Suprapubic skin (tissue), 4 donors: Measurements from ENCODE around the gene GRID2. TPM values are rescaled to one million over a fixed set of nuclear protein-coding genes. Genes with fewer than 3 reads are reported as not detected.

Experiments
- DNase-seq, 2 donors: peaks; one replicate each; pipeline ENCODE4 v3.0.0-alpha.2; 2019; ENCODE audit warnings: low spot score in 2 of 2
- H3K27ac ChIP-seq: fragments of 200-600 bp; sonication (generic); one replicate; pipeline ENCODE4 v1.5.1; 2019
- H3K27me3 ChIP-seq: fragments of 200-600 bp; sonication (generic); one replicate; pipeline ENCODE4 v1.5.1; 2019
- H3K36me3 ChIP-seq: fragments of 200-600 bp; sonication (generic); one replicate; pipeline ENCODE4 v1.5.1; 2019
- H3K4me1 ChIP-seq: fragments of 200-600 bp; sonication (generic); one replicate; pipeline ENCODE4 v1.5.1; 2019
- H3K4me3 ChIP-seq: fragments of 200-600 bp; sonication (generic); one replicate; pipeline ENCODE4 v1.5.1; 2019; ENCODE audit warnings: mild to moderate bottlenecking
- H3K9me3 ChIP-seq: fragments of 200-600 bp; sonication (generic); one replicate; pipeline ENCODE4 v1.5.1; 2019
- EP300 ChIP-seq: sonication (generic); formaldehyde crosslinking; IDR thresholded peaks from one replicate; pipeline ENCODE4 v1.6.1; 2017; ENCODE audit warnings: antibody characterized with exemption
- POLR2A ChIP-seq, 2 donors: fragments of 450-650 bp; IDR thresholded peaks; one replicate each; pipeline ENCODE4 v1.6.1; 2017; ENCODE audit warnings: antibody characterized with exemption in 2 of 2, mild to moderate bottlenecking in 2 of 2, moderate library complexity in 2 of 2
- POLR2AphosphoS5 ChIP-seq, 3 donors: sonication (generic); formaldehyde crosslinking; IDR thresholded peaks; one replicate each; pipeline ENCODE4 v1.6.1; 2017; ENCODE audit warnings: antibody characterized with exemption in 3 of 3
- WGBS: methylation state at CpG from one replicate; pipeline ENCODE4 v1.1.5; 2018; 5-methylcytosine and 5-hydroxymethylcytosine counted together
- total RNA-seq, 4 donors: library from RNA; depleted of rRNA; stranded (reverse); fragments of >200 nt; gene quantifications; one replicate each; pipeline ENCODE4 v1.1.0, GENCODE V29; 2016
- TF ChIP-seq, protein P1 (sequence below), 2 donors: fragments of 200-600 bp in 1 of 2; fragments of 450-650 bp in 1 of 2; sonication (generic) in 1 of 2; IDR thresholded peaks; one replicate each; pipeline ENCODE4 v1.5.1; 2016 to 2019; ENCODE audit warnings: antibody characterized with exemption in 2 of 2, mild to moderate bottlenecking in 1 of 2, moderate library complexity in 1 of 2

The GRID2 gene
- total RNA-seq, 4 donors from 2014 or later, result not detected

DNA sequence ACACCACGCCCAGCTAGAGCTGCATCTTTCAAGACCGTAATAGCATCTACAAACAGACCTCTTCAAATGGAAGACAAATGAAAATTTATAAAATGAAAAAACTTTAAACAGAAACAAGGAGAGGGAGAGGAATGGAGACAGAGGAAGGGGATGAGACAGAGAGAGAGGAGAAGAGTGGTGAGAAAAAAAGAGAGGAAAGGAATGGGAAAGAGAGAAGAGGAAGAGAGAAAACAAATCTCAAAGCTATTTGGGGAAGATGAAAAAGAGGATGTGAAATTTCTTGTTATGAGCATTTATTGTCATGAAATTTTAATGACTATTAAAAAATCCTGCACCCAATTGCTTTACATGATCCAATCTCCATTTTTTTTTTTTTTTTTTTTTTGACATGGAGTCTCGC, 726.9 kb downstream of the GRID2 start:
- TF ChIP-seq POLR2AphosphoS5 (IDR thresholded peaks at IDR 0.05), result no peak
- Histone ChIP-seq H3K4me1 (no peaks in the 10 kb centered on the region), H3K4me3 (no peak overlapping the region), H3K27me3 (no peaks in the 10 kb centered on the region), H3K27ac (no peak overlapping the region), H3K36me3 (no peaks in the 10 kb centered on the region), H3K9me3 (no peaks in the 10 kb centered on the region)
- no peak for DNase-seq
- 96% methylated on average over 3 of the region's 3 CpGs for WGBS

- TF ChIP-seq, protein P1, sequence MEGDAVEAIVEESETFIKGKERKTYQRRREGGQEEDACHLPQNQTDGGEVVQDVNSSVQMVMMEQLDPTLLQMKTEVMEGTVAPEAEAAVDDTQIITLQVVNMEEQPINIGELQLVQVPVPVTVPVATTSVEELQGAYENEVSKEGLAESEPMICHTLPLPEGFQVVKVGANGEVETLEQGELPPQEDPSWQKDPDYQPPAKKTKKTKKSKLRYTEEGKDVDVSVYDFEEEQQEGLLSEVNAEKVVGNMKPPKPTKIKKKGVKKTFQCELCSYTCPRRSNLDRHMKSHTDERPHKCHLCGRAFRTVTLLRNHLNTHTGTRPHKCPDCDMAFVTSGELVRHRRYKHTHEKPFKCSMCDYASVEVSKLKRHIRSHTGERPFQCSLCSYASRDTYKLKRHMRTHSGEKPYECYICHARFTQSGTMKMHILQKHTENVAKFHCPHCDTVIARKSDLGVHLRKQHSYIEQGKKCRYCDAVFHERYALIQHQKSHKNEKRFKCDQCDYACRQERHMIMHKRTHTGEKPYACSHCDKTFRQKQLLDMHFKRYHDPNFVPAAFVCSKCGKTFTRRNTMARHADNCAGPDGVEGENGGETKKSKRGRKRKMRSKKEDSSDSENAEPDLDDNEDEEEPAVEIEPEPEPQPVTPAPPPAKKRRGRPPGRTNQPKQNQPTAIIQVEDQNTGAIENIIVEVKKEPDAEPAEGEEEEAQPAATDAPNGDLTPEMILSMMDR (IDR thresholded peaks at IDR 0.05), result no peak
- TF ChIP-seq POLR2A (IDR thresholded peaks at IDR 0.05) (no peak), EP300 (no peak), POLR2AphosphoS5 (IDR thresholded peaks at IDR 0.05) (no peak)
- Histone ChIP-seq H3K27ac (no peak overlapping the region), H3K36me3 (no peaks in the 10 kb centered on the region), H3K9me3 (no peaks in the 10 kb centered on the region), H3K4me3 (no peak overlapping the region), H3K4me1 (no peaks in the 10 kb centered on the region), H3K27me3 (no peaks in the 10 kb centered on the region)
- DNase-seq, result no peak
- WGBS, result 40% methylated on average over 2 of the region's 2 CpGs
These were observed 727.8 kb downstream of the GRID2 start for GRCh38 chr4:93031431-93032098.

GRCh38 chr4:93042746-93043145, 739.0 kb downstream of the GRID2 start:
- H3K27ac ChIP-seq, result no peak overlapping the region
- DNase-seq, result no peak
- TF ChIP-seq POLR2A (IDR thresholded peaks at IDR 0.05) (no peak), POLR2AphosphoS5 (IDR thresholded peaks at IDR 0.05) (no peak), EP300 (no peak)
- TF ChIP-seq, protein P1 (IDR thresholded peaks at IDR 0.05), result no peak
- no peak overlapping the region for H3K4me3 ChIP-seq
- H3K27me3 ChIP-seq, result no peaks in the 10 kb centered on the region
- no peaks in the 10 kb centered on the region for H3K4me1 ChIP-seq
- no peaks in the 10 kb centered on the region for H3K9me3 ChIP-seq
- no peaks in the 10 kb centered on the region for H3K36me3 ChIP-seq

DNA sequence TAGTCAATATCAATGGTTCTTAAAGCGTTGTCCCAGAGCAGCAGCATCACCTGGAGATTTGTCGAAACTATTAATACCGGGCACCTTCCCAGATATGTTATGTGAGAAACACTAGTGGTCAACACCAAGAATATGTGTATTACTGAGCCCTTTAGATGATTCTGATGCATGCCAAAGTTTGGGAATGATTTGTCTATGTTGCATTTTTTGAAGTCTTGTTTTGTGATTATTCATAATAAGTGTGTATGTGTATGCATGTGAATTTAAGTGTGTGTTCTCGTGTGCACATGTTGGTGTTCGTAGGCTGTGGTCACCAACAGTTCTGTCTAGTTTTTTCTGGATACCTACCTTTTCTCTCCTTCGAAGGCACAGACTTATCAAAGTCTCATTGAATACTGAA, 749.4 kb downstream of the GRID2 start:
- 94% methylated on average over 6 of the region's 6 CpGs for WGBS
- no peak for DNase-seq

GRCh38 chr4:93061826-93062225, 758.1 kb downstream of the GRID2 start:
- Histone ChIP-seq H3K27ac (no peak overlapping the region), H3K4me1 (no peaks in the 10 kb centered on the region), H3K36me3 (no peaks in the 10 kb centered on the region), H3K27me3 (no peaks in the 10 kb centered on the region), H3K9me3 (no peaks in the 10 kb centered on the region), H3K4me3 (no peak overlapping the region)
- TF ChIP-seq POLR2AphosphoS5 (IDR thresholded peaks at IDR 0.05), result no peak
- TF ChIP-seq POLR2A (IDR thresholded peaks at IDR 0.05), result no peak
- TF ChIP-seq EP300, result no peak
- DNase-seq, result no peak
- 97% methylated on average over 2 of the region's 2 CpGs for WGBS

More for the DNA sequence above, 749.4 kb downstream of the GRID2 start:
- Histone ChIP-seq H3K27me3 (no peaks in the 10 kb centered on the region), H3K27ac (no peak overlapping the region), H3K9me3 (no peaks in the 10 kb centered on the region), H3K4me3 (no peak overlapping the region), H3K4me1 (no peaks in the 10 kb centered on the region), H3K36me3 (no peaks in the 10 kb centered on the region)
- TF ChIP-seq, protein P1 (IDR thresholded peaks at IDR 0.05), result no peak
- TF ChIP-seq POLR2AphosphoS5 (IDR thresholded peaks at IDR 0.05) (no peak), EP300 (no peak), POLR2A (IDR thresholded peaks at IDR 0.05) (no peak)

DNA sequence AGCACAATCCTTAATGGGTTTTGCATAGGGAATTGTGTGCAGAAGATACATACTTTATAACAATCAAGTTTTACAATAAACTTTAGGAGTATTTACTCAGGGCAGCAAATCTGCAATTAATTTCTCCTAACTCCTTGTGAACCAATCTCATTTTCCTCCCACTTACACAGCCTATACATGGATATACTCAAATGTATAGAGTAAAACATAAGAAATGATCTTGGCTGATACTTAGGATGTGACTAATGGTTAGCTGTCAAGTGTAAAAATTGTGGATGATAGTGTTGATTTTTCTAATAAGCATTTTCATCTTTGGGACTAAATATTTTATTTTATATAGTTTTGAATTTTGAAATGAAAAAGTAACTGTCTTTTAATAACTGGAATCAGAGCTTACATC, 759.6 kb downstream of the GRID2 start:
- H3K27ac ChIP-seq, result no peak overlapping the region
- H3K27me3 ChIP-seq, result no peaks in the 10 kb centered on the region
- TF ChIP-seq, protein P1 (IDR thresholded peaks at IDR 0.05), result no peak
- TF ChIP-seq POLR2AphosphoS5 (IDR thresholded peaks at IDR 0.05), result no peak
- no peak for TF ChIP-seq EP300
- no peak for TF ChIP-seq POLR2A (IDR thresholded peaks at IDR 0.05)
- H3K9me3 ChIP-seq, result no peaks in the 10 kb centered on the region
- H3K4me1 ChIP-seq, result no peaks in the 10 kb centered on the region
- no peak overlapping the region for H3K4me3 ChIP-seq
- no peak for DNase-seq
- H3K36me3 ChIP-seq, result no peaks in the 10 kb centered on the region
